ENCODE measurements around the gene TBC1D22A.

Gene TBC1D22A

DNA sequence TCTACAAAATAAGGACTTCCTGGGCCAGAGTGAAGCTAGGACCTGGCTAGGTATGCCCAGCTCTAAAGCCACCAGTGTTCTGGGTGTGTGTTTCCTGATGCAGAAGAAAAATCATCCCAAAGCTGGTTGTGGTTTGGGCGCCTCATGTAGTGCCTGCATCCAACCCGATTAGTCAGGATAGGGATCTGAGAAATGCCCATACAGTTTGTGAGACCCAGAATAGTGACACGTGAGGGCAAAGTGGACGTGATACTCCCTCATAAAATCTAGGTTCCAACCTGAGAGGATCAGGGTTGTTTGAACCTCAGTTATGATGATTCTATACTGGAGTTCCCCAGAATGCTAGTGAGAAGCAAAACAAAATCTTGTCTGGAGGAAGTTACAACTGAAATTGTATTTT, 238.4 kb downstream of the TBC1D22A start:
- no peak for DNase-seq

DNA sequence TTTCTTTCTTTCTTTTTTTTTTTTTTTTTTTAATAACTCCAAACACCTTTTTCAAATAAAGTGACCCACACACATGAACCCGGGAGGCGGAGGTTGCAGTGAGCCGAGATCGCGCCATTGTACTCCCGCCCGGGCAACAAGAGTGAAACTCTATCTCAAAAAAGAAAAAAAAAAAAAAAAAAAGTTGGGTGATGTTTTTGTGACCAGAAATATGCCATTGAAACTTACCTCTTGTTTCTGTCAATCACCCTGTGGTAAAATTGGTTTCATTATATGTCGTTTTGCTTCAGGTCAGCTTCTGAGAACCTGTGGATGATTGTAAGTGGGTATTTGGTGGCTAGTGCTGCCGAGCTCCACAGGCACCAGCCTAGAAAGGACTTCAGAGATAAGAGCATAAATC, 238.8 kb downstream of the TBC1D22A start:
- DNase-seq = no peak

- DNase-seq = no peak
Observed at GRCh38 chr22:47002692-47003091, 240.2 kb downstream of the TBC1D22A start.

DNA sequence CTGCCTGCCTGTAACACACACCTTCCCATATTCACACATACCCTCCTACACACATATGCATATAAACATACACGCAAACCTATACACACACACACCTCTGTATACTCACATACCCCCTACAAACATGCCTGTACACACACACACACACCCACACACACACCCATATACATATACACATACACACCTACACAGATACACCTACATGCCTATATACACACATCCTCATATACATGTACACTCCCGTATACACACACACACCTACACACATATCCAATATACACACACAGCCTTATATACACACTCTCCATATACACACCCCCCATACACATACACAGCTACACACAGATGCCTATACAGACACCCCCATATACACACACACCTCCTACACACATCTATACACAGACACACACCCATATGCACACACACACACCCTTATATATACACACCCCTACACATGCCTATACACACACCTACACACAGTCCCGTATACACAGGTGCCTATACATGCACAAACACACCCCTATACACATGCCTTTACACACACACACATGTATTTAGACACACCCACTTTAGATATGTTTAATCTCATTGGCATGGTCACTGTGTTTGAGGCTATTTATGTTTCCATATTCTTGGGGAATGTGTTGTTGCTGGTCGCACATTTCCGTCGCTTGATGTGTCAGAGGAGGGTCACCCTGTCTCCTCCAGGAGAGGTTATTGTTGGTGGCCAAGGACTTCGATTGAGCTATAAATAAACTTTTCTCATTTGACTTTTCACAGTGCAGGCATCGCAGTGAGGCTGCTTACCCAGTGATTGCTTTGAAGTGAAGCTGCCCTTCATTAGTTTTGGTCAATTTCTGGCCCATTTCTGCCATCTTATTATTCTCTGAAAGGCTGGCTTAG, 243.3 kb downstream of the TBC1D22A start:
- no peak for DNase-seq

DNA sequence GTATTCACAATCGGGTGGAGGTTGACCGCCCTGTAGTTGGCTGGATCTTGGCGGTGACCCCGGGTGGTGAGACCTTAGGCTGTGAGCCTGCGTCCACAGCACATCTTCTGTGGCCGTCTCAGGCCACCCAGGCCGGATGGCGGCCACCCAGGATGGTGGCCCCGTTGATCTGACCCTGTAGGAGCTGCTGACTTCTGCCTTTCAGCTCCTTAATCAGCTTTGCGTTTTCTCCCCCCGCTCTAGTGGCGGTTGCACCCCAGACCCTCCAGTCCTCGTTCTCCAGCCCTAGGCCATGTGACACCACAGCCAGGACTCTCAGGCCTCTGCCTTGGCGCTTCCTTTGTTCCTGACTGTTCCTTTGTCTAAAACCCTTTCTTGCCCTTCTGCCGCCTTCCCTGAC, 244.0 kb downstream of the TBC1D22A start:
- DNase-seq = no peak

DNA sequence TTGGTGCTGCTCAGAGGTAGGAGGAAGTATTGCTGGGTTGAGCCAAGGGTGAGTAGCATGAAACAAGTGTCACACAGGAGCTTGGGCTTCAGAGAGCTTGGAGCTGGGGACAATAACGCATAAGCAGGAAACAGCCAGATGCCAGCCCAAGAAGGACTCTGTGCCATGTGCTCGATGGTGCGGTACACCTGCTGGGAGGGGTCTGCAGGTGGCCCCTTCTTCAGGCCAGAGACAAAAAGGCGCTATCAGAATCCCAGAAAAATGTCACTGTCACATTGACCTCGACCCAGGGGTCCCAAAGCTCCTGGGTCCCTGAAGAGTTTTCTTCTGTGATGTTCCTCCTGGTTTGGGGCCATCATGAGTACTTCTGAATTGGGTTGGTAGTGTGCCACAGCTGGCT, 244.4 kb downstream of the TBC1D22A start:
- DNase-seq = no peak

- no peak for DNase-seq
Observed at GRCh38 chr22:47007496-47007895, 245.0 kb downstream of the TBC1D22A start.

DNA sequence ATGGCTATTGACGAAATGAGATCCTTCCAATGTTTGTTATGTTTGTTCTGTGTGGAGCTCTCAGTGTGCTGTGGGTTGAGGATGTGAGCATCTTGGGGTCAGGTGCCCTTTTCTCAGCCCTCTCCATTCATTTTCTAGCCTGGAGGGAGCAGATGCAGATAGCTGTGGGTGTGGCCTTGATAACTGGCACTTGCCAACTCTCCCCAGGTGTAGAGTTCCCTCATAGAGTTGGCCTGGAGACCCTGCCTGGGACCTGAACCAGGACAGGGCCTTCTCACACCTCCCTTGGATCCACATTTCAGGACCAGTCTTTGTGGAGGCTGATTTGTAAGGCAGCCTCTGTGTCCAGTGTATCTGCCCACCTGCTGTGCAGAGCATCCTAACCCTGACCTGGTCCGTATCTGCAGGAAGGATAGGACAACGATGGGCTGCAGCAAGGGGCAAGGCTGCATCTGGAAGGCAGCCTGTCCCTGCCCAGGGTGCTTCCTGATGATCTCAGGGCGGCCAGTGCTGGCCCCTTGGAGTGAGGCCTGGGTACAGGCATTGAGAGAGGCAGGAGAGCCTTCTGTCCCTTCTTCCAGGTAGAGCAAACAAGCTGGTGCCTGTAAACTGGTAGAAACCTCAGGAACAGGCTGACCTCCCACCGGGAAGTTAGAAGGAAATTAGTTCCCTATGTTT, 245.9 kb downstream of the TBC1D22A start:
- no peak for DNase-seq

- DNase-seq = no peak
Observed at GRCh38 chr22:47009304-47010101, 247.1 kb downstream of the TBC1D22A start.

DNA sequence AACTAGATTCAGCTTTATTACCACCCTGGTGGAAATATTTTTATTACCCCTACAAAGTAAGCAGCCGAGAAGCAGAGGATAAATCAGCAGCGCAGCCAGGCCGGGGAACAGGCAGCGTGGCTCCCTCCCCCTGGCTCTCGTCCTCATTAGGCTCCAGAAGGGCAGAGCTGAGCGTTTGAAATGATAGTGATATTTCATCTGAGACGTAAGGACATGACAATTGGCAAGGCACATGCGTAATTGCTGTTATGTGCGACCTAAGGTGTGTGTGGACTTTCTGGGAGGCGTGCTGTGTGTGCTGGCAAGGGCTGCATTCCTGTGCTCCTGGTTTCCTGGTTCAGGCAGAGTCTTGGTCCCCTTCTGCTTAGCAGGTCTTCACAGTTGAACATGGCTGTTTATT, 247.8 kb downstream of the TBC1D22A start:
- DNase-seq = no peak

DNA sequence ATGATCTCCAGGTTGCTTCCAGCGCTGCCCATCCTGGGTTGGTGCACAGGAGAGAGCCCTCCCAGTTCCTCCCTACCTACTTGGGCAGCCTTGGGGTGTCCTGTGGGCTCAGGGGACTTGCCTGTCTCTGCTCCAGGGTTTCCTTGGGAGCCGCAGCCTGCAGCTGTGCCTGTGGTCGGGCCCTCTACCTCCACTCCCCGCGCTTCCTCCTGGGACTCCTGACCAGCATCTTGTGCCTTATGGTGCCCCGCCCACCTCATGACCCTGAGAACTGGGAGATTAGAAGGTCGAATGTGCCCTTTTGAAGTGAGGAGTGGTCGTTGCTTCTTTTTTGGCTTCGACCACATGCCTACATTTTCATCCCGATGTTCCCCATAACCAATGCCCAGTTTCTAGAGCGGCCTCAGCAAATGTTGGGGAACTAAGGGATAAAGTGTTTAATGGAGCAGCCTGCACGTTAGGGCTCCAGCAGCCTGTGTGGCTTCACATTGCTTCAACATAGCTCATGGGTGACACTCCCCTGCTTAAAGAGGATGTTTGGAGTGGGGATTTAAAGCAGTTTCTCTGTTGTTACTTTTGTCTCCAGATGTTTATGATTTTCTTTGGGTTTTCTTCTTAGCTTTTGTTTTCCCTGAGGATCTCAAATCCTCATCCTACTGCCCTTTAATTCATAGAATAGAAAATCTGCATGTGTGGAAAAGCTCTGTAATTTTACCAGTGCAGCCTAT, 248.8 kb downstream of the TBC1D22A start:
- DNase-seq = no peak

DNA sequence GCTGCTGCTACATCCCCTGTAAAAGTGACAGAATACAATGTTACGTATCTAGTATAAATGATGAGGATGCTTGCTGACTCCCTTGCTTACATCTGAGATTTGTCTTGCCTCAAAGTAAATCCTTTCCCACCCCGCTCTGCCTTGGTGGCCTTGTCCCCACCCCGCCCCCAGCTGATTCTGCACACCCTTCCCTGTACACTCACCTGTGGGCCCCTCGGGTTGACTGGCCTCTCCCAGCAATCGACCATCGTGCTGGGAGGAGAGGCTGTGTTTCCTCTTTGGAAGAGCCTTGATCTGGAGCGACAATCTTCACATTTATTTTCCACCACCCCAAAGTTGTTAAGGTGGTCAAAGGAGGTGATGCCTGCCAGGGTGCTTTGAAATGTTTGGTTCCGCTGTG, 249.4 kb downstream of the TBC1D22A start:
- no peak for DNase-seq

GRCh38 chr22:47012589-47013370, 250.3 kb downstream of the TBC1D22A start:
- no peak for DNase-seq

DNA sequence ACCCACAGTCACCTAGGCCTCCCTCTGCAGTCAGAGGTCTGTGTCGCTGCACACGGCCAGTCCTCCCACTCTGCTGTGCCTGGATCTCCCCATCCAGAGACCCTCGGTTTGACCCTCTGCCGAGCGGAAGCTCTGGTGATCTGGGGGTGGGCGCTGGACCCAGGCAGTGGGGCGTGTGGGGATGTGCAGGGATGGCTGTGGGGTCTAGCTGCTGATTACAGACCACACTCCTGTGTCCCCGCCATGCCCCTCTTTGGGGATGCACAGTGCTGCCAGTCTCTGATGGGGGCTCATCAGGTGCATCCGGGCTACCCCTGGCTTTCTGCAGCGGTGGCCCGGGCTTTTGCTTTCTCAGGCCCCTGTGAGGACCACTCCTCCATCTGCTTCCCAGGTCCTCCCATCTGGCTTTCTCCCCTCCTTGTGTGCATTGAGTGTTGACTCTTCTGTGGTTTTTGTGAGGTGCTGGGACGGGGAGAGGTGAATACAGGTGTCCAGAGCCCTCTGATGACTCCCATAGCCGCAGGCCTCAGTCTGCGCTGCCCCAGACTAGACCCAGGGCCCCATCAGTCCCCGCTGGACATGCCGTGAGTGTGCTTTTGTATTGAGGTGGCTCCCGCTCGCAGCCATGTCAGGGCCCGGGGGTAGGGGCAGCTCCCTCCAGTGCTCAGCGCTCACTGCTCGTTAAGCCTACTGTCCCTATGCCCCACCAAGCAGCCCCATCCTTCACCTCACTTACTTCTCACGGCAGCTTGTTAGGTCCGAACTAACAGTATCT, 251.6 kb downstream of the TBC1D22A start:
- DNase-seq = no peak

DNA sequence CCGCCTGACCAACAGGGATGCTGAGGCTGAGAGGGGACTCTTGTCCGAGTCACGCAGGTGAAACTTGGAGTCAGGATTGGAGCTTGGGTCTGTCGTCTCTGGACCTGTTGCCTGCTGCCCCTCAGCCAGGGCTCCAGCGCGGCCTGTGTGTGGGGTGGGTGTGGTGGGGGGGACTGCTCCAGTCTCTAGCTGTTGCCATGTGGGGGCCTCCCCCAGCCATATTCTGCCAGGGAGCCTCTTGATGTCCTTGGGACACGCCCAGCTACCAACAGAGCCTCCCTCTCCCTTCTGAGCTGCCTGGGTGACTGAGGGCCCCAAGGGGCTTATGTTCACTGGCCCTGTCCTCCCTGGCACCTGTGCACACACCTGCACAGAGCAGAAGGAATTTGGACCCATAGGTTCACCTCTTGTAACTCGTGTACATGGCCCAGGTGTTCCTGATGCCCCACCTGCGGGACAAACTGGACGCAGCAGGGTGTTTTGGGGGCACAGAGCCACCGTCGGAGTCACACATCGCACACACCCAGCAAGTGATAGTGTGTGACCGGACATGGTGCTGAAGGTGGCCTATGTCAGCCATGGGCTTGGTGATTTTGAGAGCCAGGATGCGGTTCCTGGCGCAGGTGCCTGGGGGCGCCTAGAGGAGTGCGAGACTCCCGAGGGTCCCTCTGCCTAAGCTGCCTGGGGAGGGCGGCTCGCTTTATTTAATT, 252.3 kb downstream of the TBC1D22A start:
- DNase-seq = no peak

DNA sequence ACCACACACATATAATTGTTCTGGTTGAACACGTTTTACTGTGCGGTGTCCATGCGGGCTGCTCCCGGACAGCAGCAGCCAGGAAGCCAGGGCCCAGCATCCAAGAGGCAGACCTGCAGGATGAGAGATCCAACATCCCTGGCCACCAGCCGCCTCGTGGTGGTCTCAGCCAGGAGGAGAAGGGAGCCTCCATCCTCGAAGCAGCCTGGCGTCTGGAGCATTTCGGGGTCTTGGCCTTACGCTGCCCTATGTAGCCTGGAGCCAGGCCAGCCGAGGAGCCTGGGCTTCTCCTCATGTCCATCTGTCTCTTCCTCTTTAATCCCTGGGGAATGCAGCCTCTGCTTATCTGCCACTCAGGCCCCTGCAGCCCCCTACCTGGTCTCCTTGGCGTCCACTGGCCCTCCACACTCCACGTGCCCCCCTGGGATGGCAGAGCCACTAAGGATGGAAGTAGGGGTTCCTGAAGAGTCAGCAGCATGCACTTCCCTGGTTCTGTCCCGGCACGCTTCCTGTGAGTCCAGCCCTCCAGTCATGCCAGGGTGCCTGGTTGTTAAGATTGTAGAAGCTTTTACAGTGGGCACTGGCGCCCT, 253.2 kb downstream of the TBC1D22A start:
- no peak for DNase-seq

GRCh38 chr22:47016631-47017030, 254.2 kb downstream of the TBC1D22A start:
- no peak for DNase-seq

- DNase-seq = no peak
Observed at GRCh38 chr22:47017245-47017644, 254.8 kb downstream of the TBC1D22A start.

- DNase-seq = no peak
Observed at GRCh38 chr22:47018010-47018910, 255.8 kb downstream of the TBC1D22A start.

All from right hindlimb (tissue), 1 donor.